ENCODE measurements around the gene ACOT7.

ACOT7 gene

DNA sequence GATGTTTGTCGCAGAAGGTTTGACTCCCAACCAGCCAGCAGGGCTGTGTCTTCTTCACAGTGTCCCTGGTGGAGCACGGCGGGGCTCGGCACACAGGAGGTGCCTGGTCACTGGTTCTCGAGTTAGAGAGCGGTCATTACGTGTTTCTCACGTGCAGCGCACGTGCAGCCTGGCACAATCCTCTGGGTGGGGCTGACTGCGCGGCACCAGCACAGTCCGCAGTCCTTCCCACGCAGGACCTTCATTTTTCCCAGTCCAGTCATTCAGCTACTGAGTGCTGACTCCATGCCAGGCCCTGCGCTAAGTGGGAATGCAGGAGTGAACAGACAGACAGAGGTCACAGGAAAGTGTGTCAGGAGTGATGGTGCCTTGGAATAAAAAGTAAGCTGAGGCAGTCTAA lies 86.5 kb downstream of the ACOT7 start:
- DNase-seq, result no peak

DNA sequence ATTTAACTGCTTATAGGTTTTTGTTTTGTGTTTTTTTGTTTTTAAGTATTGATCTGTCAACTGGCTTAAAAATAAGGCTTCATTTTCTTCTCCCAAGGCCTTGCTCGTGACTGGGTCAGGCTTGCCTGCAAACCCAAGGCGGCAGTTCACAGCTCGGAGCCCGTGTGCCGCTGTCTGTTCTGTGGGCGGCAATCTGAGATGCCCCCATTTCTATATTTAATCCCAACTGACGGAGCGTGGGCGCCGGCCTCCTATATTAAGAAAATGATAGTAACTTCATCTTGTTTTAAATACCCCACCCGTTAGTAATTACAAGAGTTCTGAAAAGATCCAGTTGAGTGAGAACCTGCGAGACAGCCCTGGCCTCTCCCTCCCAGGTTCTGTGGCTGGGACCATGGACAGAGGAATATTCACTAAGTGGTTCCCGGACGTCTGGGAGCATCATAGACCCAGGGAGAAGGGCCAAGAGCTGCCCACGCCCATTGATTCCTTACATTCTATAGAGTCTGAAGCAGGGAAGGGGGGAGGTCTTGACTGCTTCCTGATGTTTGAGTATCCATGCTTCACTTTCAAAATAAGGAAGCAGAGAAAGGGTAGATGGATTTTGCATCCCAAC lies 90.1 kb downstream of the ACOT7 start:
- no peak for DNase-seq

DNA sequence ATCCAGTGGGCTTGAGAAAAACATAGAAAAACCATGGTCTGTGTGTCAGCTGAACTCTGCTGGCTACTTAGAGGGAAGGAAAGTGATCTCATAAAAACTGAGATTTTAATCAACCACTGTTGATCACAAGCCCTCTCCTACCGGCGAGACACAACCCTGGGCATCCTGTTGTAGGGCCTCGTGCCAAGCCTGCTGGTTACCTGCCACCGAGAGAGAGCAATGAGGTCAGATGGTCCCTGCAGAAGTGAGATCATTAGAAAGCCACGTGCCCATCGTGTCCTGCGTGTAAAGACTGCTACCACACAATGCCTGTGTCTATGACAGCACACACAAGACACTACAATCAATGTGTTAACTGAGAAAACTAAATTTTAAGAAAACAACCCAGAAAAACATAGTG lies 91.0 kb downstream of the ACOT7 start:
- no peak for DNase-seq

DNA sequence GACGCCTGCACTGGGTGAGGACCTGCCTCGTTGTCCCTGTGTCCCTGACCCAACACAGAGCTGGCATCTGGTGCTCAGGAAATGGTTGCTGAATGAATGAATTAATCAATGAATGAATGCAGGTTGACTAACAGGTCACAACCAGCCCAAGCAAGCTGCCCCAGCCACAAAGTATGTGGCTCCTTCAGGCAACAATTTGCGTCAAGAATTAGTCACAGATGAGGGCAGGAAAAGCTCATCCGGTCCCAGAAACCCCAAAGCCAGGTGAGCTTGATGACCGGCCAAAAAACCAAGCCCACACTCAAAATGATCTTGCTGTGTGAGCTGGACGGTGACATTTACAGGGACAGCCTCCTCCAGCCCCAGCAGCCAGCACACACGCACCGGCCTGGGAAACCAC lies 92.0 kb downstream of the ACOT7 start:
- DNase-seq, result no peak

DNA sequence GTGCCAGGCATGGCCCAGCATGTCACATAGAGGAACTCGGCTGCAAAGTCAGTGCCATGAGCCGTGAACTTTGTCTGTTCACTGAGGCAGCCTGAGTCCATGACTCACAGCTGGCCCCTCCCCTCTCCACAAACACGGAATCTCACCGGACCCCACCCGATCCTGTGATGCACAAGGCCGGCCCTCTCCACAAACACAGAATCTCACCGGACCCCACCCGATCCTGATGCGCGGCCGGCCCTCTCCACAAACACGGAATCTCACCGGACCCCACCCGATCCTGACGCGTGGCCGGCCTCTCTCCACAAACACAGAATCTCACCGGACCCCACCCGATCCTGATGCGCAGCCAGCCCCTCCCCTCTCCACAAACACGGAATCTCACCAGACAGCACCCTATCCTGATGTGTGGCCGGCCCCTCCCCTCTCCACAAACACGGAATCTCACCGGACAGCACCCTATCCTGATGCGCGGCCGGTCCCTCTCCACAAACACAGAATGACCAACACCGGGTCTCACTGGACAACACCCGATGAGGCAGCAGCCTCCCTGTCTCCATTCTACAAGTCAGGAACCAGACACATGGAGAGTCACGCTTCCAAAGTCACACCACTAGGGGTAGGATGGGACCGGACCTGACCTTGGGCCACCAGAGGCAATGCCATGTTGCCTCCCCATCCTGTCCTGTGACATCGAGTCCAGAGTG lies 93.1 kb downstream of the ACOT7 start:
- no peak for DNase-seq

DNA sequence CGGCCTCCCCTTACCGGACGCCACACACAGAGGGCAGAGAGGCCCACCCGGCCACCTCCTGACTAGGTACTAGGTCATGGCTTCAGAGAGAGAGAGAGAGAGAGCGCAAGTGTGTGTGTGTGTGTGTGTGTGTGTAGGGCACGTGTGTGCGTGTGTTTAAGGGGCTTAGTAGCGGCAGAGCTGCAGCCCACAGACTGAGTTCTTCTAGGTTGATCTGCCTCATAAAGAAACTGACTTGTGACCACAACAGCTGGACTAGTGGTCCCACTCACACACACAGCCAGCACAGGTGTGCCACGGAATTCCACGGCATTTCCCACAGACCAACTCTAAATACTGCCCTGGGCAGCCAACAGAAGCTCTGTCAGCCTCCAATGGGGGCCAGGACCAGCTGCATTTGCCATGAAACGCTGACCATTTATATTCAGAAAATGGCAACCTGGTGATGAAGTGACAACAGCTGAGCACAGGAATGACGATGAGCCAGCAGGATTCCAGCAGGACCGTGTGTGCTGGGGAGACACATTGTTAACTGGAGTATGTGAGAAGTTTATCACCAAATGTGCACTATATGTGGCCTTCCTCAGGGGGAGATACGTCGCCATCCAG lies 93.9 kb downstream of the ACOT7 start:
- no peak for DNase-seq

DNA sequence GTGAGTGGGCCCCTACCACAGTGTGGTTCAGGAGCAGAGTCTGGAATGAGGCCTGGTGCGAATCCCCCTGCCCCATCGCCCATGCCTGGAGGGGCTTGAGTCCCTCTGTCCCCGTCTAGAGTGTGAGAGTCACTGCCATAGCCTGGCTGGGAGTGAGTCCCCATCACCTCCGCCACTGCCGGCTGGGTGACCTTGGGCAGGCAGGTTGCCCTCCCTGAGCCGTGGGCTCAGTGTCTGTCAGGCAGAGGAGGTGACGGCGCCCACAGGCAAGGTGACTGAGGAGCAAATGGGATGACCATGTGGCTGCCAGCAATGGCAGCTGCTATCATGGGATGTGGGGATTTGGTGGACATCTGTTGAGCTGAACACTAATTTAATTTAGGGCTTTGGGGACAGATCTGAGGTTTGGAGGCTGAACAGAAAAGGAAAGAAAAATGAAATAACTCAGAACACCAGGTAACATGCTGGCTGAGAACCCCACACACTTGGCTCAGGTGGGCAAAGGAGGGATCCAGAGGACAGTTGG lies 94.6 kb downstream of the ACOT7 start:
- no peak for DNase-seq

DNA sequence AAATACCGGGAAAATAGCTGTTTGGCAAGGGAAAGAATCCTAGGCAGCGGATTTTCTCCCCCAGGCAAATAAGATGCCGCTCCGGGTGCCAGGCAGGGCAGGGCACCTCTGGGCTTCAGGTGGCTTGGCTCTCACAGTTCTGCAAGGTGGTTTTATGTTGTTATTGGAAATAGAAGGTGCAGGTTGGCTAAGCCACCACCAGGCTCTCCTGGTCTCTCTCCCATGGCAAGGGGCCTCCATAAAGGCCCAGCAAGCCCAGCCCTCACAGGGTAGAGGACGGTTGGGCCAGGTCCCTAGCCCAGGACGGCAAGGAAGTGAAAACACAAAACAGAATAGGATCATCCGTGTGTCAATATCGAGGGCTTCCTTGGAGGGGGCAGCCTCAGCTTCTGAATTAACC lies 95.0 kb downstream of the ACOT7 start:
- DNase-seq, result no peak

DNA sequence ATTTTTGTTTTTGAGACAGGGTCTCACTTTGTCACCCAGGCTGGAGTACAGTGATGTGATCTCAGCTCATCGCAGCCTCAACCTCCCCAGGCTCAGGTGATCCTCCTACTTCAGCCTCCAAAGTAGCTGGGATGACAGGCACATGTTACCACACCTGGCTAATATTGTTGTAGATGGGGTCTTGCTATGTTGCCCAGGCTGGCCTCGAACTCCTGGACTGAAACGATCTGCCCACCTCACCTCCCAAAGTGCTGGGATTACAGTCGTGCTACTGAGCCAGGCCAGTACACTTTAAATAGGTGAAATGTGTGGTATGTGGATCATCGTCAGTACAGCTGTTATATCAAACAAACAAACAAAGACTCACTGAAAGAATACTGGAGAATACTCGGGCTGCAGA lies 97.7 kb downstream of the ACOT7 start:
- DNase-seq, result no peak

DNA sequence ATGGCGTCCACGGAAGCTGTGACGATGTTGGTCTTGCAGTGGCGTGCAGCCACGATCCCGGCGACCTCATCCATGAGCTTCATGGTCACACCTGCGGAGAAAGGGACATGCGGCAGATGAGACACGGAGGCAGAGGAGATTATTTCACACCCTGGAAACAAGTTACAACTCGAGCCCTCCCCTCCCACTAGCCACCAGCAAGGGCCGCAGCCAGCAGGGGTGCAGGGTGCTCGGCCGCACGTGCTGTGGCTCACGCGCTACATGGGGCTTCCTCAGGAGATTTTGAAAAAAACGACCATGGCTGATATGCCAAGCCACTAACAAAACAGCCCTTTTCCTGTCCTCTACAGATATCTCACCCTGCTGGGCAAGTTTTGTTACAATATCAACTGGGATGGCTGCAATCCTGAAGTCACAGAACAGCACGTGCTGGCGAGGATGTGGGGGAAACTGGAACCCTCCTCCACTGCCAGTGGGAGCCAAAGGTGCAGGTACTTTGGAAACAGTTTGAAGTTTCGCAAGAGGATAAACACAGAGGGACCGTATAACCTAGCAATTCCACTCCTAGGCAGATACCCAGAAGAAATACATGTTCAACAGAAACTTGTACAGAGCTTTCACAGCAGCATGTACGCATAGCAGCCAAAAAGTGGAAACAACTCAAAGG lies 98.5 kb downstream of the ACOT7 start:
- DNase-seq, result no peak

DNA sequence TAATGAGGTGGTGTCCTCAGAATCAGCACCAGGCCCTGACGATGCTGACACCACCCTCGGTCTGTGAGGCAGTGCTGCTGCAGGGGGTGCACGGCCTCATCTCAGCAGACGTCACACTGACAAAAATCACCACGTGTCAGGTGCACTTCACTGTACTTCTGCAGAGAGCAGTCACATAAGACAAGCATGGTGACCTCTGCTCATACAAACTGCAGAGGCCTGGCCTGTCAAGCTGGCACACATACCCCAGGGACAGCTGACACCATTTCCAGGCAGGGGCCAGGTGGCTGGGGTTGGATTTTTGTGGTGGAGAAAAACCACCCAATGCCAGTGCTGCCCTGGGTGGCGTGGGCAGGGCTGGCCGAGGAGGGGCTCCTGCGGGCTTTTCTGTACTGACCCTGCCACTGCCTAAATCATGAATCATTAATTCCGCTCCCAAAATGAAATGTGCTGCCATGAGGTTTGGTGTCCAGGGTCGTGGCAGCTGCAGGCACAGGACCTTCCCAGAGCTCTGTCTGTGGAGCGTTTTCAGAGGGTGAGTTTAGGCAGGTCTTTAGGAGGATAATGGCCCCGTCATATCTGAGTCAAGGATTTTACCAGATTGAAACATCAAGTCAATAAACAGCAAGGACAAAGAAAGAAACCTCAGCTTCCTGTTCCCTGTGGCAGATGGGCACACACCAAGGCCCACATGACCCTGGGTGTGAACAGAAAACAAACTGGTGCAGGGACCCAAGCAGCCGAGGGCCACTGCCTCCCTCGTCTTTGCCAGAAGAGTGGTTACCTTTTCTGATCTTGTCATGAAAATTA lies 99.3 kb downstream of the ACOT7 start:
- DNase-seq, result no peak

DNA sequence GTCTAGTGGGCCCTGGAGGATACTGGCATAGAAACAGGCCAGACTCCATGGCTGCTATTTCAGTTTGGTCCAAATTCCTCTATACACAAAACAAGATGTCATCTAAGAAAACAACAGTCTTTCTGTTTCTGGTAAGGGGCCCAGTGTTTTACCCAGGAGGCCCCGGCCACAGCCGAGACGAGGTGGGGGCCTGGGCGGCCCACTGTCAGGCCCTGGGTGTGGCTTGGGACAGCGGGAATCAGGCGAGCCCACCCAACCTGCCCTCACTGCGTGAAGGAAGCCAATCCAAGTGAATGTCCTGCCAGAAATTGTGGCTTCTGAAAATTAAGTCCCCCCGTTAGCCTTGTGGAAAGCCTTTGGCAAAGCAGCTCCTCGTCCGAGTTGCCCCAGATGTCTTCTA lies 101.5 kb downstream of the ACOT7 start:
- DNase-seq, result no peak

DNA sequence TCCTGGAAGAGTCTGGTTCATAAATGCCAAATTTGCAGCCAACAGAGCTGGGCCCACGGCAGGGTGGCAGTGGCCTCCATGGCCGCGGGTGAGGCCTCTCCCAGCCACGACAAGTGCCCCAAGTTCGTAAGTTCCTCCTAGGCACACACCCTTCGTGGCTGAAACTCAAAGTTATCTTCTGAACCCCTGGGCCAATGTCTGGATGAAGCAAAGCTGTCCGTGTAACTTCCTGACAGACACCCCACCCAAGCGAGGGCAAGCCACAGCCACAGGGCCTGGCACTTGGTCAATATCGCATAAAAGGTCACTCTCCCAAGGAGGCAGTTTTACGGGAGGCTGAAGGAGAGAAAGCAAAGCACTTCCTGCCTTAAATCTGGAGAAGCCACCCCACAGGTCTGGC lies 104.9 kb downstream of the ACOT7 start:
- no peak for DNase-seq

DNA sequence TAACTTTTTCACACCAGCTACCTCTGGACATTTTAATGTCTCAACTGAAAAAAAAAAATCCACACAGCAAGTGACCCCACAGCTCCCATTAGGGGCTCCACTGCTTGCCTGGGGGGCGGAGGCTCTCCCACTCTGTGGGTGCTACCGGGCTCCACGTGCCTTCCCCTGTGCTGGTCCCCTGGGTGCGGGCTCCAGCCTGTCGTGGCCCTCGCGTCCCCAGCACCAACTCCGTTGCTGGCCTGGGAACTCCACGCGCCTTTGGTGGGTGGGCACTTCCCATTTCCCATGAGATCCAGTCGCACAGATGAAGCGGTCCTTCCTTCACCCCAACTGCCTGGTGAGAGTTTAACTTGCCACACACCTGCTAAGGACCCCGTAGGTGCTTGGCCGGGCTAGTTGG lies 105.5 kb downstream of the ACOT7 start:
- DNase-seq, result no peak

DNA sequence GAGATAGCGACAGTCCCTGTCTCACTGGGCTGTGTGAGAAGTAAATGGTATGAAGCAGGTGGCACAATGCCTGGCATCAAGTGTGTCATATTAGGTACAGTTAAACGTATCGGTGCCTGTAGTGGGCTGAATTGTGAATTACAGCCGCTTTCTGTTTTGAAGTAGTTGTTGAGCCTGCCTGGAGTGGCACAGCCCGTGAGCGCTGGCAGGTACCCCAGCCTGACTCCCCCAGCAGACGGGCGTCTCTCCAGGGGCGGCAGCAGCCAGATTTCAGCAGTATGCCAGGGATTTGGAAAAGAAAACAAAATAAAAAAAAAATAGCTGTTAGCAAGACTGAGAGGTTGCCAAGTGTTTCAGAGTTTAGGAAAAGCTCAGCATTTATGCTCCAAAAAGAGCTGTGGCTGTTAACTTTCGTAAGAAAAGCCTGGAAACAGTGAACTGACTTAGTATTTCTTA lies 106.1 kb downstream of the ACOT7 start:
- DNase-seq, result peak; percentile 97

DNA sequence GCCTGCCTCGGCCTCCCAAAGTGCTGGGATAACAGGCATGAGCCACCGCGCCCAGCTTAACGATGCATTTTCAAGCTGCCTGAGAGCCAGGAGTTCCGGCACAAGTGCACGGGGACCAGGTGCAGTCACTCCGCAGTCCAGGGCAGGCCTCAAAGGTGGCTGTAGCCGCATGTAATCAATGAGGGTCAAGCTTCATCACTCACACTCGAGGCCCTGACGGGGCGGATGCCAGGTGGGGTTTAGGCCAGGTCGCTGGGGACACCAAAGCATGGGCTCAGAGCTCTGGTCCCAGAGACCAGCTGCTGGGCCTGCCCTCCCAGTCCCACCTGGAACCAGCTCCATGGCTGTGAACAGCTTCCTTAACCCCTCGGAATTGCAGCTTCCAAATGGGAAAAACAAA lies 106.5 kb downstream of the ACOT7 start:
- DNase-seq, result no peak

DNA sequence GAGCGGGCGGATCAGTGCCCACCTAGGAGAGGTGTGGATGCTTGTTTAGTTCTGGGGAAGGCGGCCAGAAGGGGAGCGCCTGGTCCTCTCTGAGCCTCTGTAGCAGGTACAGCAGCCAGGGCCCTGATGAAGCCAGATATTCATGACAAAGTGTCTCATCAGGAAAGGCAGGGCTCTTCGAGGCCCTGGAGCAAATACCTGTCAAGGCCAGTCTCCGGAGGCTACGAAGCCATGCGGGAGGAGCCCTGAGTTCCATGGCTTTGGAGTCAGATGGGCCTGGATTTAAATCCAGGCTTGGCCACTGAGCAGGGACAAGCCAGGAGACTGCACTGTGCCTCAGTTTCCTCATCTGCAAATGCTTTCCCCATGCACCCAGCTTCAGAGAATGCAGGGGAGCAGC lies 107.3 kb downstream of the ACOT7 start:
- no peak for DNase-seq

DNA sequence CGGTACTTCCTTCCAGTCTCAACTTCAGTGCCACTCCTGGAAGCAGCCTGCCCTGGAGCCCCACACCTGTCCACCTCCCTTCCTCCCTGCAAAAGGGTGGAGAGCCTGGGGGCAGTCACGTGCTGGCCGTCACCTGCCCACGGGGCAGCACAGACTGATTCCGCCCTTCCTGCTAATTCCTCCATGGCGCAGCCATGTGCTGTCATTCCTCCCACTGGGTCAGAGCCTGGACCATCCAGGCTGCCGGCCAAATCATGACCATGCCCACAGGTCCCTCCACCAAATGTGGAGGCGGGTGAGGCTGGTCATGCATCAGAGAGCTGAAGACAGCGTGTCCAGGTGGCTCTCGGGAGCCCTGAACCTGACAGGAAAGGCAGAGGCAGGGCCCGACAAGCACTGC lies 108.2 kb downstream of the ACOT7 start:
- no peak for DNase-seq

DNA sequence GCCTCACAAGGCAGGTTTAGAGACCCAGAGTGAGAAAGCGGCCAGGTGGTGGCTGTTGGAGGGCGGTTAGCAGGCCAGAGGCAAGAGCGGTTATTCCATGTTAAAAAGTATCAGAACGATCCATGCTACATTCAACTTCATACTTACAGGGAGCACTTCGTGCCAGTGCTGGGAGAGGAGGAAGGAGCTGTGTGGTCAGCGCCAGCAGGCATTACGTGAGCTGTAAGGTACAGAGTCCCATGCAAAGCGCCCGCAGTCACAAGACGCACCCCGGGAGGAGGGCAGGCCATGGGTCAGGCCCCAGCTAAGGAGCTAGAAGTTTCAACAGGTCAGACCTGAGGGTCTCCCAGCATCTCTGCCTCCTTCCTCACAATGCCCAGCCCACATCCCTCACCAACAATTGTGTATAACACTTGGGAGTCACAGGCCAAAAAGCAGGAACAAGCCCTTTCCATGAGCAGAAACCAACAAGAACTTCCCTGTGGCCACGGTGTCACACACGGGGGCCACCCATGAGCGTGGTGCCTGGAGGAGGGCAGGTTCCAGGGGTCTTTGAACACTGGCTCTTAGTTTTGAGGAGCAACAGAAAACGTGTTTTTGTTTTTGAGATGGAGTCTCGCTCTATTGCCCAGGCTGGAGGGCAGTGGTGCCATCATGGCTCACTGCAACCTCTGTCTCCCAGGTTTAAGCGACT lies 110.8 kb downstream of the ACOT7 start:
- no peak for DNase-seq

DNA sequence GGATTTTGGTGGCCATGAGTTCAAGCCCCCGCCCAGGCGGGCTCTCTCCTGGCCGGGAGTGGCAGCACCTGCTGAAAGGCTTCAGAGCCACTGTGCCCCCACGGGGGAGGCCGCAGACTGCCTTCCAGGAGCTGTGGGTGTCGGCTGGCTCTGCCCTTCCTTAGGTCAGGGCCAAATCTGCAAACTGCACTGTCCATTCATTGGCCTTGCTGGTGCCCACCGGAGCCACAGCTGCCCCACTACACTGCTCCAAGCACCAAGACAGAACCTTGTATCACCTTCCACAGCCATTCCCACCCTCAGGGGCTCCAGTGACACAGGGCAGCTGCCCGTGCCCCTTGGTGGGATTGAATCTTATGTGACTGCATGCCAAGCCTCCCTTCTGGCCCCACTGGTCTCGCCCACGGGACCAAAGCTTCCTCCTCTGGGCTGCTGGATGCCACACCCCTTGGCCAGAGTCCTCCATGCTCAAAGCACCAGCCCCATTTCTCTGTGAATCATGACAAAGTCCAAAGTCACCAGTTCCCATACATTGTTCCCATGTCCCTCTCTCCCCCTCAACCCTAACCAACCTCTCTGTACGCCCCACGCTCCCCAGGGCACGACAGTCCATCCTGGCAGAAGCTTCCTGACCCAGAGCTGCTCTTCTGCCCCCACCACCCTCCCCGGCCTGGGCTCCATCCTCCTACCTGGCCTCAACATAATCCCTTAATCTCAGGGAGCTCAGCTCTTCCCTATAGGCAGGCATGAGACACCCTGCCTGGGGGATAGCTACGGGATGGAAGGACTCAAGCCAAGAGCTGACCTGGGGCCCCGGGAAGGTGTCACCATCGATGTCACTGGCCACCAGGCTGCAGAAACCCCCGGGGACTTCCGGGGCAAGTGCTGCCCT lies 111.8 kb downstream of the ACOT7 start:
- no peak for DNase-seq

DNA sequence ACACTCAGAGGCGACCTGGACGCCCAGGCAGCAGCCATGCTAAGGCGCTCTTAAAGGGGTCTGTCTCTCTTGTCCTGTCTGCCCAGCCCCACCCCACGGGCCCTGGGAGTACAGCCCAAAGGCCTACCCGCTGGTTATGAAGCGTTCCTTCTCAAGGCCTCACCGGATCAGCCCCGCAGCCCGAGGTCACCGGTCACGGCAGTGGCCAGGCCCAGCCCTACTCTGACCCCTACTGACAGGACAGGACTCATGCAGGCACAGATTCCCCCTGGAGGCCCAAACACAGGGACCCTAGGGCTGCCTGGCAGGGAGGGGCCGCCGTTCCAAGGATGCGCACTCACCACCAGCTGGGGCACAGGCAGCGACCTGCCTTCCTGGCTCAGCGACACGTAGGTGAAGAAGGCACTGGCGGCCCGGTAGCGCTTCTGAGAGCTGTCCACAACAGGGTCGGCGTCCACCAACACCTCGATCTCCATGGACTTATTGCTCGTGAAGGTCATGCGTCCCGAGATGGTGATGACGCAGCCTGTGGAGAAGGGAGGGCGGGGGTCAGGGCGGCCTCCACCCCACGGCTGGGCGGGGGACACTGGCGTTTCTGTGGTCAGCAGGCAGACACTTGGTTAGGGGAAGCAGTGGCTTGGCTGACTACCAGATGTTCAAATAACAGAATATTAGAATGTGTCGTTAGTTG lies 112.7 kb downstream of the ACOT7 start:
- DNase-seq, result no peak

Data from NCI-H1105 treated with DMSO at 0.1 percent for 48 hours (cell line).